Mesendoderm (in vitro differentiated cells): ENCODE results near the gene VPS8.

Experiments used
- DNase-seq: peaks from one replicate; pipeline ENCODE4 v3.0.0; 2013
- H2AK5ac ChIP-seq: 2 replicates; pipeline ENCODE4 v1.6.1; 2013; ENCODE audit warnings: low read length, inconsistent platforms
- H2BK120ac ChIP-seq: 2 replicates; pipeline ENCODE4 v1.6.1; 2013; ENCODE audit warnings: low read depth, mild to moderate bottlenecking, low read length, moderate library complexity, mixed read lengths
- H2BK15ac ChIP-seq: replicated peaks from 2 replicates; pipeline ENCODE4 v1.6.1; 2013; ENCODE audit warnings: low read depth, mild to moderate bottlenecking, moderate library complexity
- H2BK5ac ChIP-seq: 2 replicates; pipeline ENCODE4 v1.6.1; 2013; ENCODE audit warnings: low read length, inconsistent platforms
- H3K18ac ChIP-seq: 2 replicates; pipeline ENCODE4 v1.6.1; 2013; ENCODE audit warnings: mild to moderate bottlenecking, low read length, mixed read lengths
- H3K23ac ChIP-seq: one replicate; pipeline ENCODE4 v1.6.1; 2013; ENCODE audit warnings: low read length
- H3K27ac ChIP-seq: 2 replicates; pipeline ENCODE4 v1.5.1; 2013; ENCODE audit warnings: low read depth, mild to moderate bottlenecking, inconsistent platforms, low read length, moderate library complexity
- H3K27me3 ChIP-seq: 2 replicates; pipeline ENCODE4 v1.6.1; 2013; ENCODE audit warnings: low read length, control low read depth, mild to moderate bottlenecking, inconsistent platforms; ENCODE audit not compliant: insufficient read depth, poor library complexity
- H3K36me3 ChIP-seq: 2 replicates; pipeline ENCODE4 v1.6.1; 2013; ENCODE audit warnings: low read length, inconsistent platforms; ENCODE audit not compliant: control insufficient read depth, insufficient read depth
- H3K4ac ChIP-seq: one replicate; pipeline ENCODE4 v1.6.1; 2013; ENCODE audit warnings: low read depth, mild to moderate bottlenecking, low read length, moderate library complexity
- H3K4me1 ChIP-seq: 2 replicates; pipeline ENCODE4 v1.6.1; 2013; ENCODE audit warnings: low read depth, low read length, inconsistent platforms; ENCODE audit not compliant: control insufficient read depth
- H3K4me2 ChIP-seq: 2 replicates; pipeline ENCODE4 v1.6.1; 2013; ENCODE audit warnings: low read length
- H3K4me3 ChIP-seq: 2 replicates; pipeline ENCODE4 v1.5.1; 2013; ENCODE audit warnings: mild to moderate bottlenecking, low read length
- H3K56ac ChIP-seq: one replicate; pipeline ENCODE4 v1.6.1; 2013; ENCODE audit warnings: low read length
- H3K79me1 ChIP-seq: 2 replicates; pipeline ENCODE4 v1.6.1; 2013; ENCODE audit warnings: low read length, inconsistent platforms
- H3K79me2 ChIP-seq: 2 replicates; pipeline ENCODE4 v1.6.1; 2013; ENCODE audit warnings: mild to moderate bottlenecking, low read length; ENCODE audit not compliant: control insufficient read depth, insufficient read depth
- H3K9ac ChIP-seq: 2 replicates; pipeline ENCODE4 v1.6.1; 2013; ENCODE audit warnings: low read length, inconsistent platforms
- H4K5ac ChIP-seq: one replicate; pipeline ENCODE4 v1.6.1; 2013; ENCODE audit warnings: low read length
- H4K8ac ChIP-seq: one replicate; pipeline ENCODE4 v1.6.1; 2013; ENCODE audit warnings: low read depth, mild to moderate bottlenecking, control low read depth, low read length, moderate library complexity
- WGBS: extraction: QIAGEN DNeasy Blood & Tissue Kit; methylation state at CpG from one replicate; pipeline ENCODE4 v1.1.7; 2013; ENCODE audit warnings: low lambda C conversion rate, missing lambda C conversion rate; ENCODE audit not compliant: insufficient coverage; ENCODE audit errors: extremely low coverage; 5-methylcytosine and 5-hydroxymethylcytosine counted together

The VPS8 gene

GRCh38 chr3:184815046-184815930 lies 3.3 kb downstream of the VPS8 start:
- H3K79me2 ChIP-seq, result peaks cover 3% of the 10 kb centered on the region
- no peaks in the 10 kb centered on the region for H3K4me1 ChIP-seq
- peaks cover 3% of the 10 kb centered on the region for H3K79me1 ChIP-seq
- H3K9ac ChIP-seq, result no peak overlapping the region
- no peaks in the 10 kb centered on the region for H3K27me3 ChIP-seq
- no peak overlapping the region for H3K4me2 ChIP-seq
- H2BK120ac ChIP-seq, result no peak overlapping the region
- no peak overlapping the region for H2BK5ac ChIP-seq
- WGBS, result no CpG with 5 or more reads among the region's 7 CpGs
- no peak overlapping the region for H3K4ac ChIP-seq
- no peak overlapping the region for H3K18ac ChIP-seq
- no peak overlapping the region for H3K27ac ChIP-seq
- H3K23ac ChIP-seq, result no peak overlapping the region
- H3K56ac ChIP-seq, result no peak overlapping the region
- H2BK15ac ChIP-seq, result no peak overlapping the region
- DNase-seq, result no peak
- no peaks in the 10 kb centered on the region for H3K36me3 ChIP-seq
- no peak overlapping the region for H4K5ac ChIP-seq
- H2AK5ac ChIP-seq, result no peak overlapping the region
- no peak overlapping the region for H4K8ac ChIP-seq
- no peak overlapping the region for H3K4me3 ChIP-seq

- H3K18ac ChIP-seq, result no peak overlapping the region
- H3K27me3 ChIP-seq, result no peaks in the 10 kb centered on the region
- H2BK5ac ChIP-seq, result no peak overlapping the region
- no peaks in the 10 kb centered on the region for H3K4me1 ChIP-seq
- H3K4ac ChIP-seq, result no peak overlapping the region
- H3K56ac ChIP-seq, result no peak overlapping the region
- DNase-seq, result no peak
- H2AK5ac ChIP-seq, result no peak overlapping the region
- no peak overlapping the region for H2BK15ac ChIP-seq
- H3K36me3 ChIP-seq, result no peaks in the 10 kb centered on the region
- H4K5ac ChIP-seq, result no peak overlapping the region
- no peak overlapping the region for H3K4me3 ChIP-seq
- H3K79me2 ChIP-seq, result peaks cover 3% of the 10 kb centered on the region
- H4K8ac ChIP-seq, result no peak overlapping the region
- H3K23ac ChIP-seq, result no peak overlapping the region
- no peak overlapping the region for H3K27ac ChIP-seq
- H3K9ac ChIP-seq, result no peak overlapping the region
- H2BK120ac ChIP-seq, result no peak overlapping the region
- no CpG with 5 or more reads among the region's 5 CpGs for WGBS
- H3K4me2 ChIP-seq, result no peak overlapping the region
- peaks cover 3% of the 10 kb centered on the region for H3K79me1 ChIP-seq
Observed at GRCh38 chr3:184816614-184817013, 4.6 kb downstream of the VPS8 start.

GRCh38 chr3:184820525-184820924 lies 8.6 kb downstream of the VPS8 start:
- H2BK5ac ChIP-seq, result no peak overlapping the region
- no peaks in the 10 kb centered on the region for H3K79me2 ChIP-seq
- no peak overlapping the region for H4K5ac ChIP-seq
- H3K23ac ChIP-seq, result no peak overlapping the region
- H3K79me1 ChIP-seq, result no peaks in the 10 kb centered on the region
- no peak overlapping the region for H3K27ac ChIP-seq
- no peak overlapping the region for H3K18ac ChIP-seq
- no peaks in the 10 kb centered on the region for H3K4me1 ChIP-seq
- H3K9ac ChIP-seq, result no peak overlapping the region
- no peak overlapping the region for H3K56ac ChIP-seq
- H3K36me3 ChIP-seq, result no peaks in the 10 kb centered on the region
- H3K27me3 ChIP-seq, result no peaks in the 10 kb centered on the region
- H2BK15ac ChIP-seq, result no peak overlapping the region
- DNase-seq, result no peak
- no peak overlapping the region for H4K8ac ChIP-seq
- no peak overlapping the region for H3K4me2 ChIP-seq
- H3K4me3 ChIP-seq, result no peak overlapping the region
- no peak overlapping the region for H2AK5ac ChIP-seq
- H3K4ac ChIP-seq, result no peak overlapping the region
- H2BK120ac ChIP-seq, result no peak overlapping the region

- H3K18ac ChIP-seq, result no peak overlapping the region
- no peaks in the 10 kb centered on the region for H3K27me3 ChIP-seq
- no peak overlapping the region for H3K4me2 ChIP-seq
- no peaks in the 10 kb centered on the region for H3K4me1 ChIP-seq
- H3K23ac ChIP-seq, result no peak overlapping the region
- H3K4ac ChIP-seq, result no peak overlapping the region
- WGBS, result no CpG with 5 or more reads among the region's 4 CpGs
- H4K5ac ChIP-seq, result no peak overlapping the region
- H3K56ac ChIP-seq, result no peak overlapping the region
- no peak overlapping the region for H2BK5ac ChIP-seq
- no peak for DNase-seq
- no peaks in the 10 kb centered on the region for H3K79me2 ChIP-seq
- no peak overlapping the region for H2BK15ac ChIP-seq
- no peak overlapping the region for H3K27ac ChIP-seq
- no peak overlapping the region for H2BK120ac ChIP-seq
- no peak overlapping the region for H4K8ac ChIP-seq
- H3K36me3 ChIP-seq, result no peaks in the 10 kb centered on the region
- H3K4me3 ChIP-seq, result no peak overlapping the region
- H3K79me1 ChIP-seq, result no peaks in the 10 kb centered on the region
- H3K9ac ChIP-seq, result no peak overlapping the region
- no peak overlapping the region for H2AK5ac ChIP-seq
Observed at GRCh38 chr3:184821034-184821433, 9.1 kb downstream of the VPS8 start.

- no peak overlapping the region for H3K4ac ChIP-seq
- no peaks in the 10 kb centered on the region for H3K4me1 ChIP-seq
- no peak overlapping the region for H2BK120ac ChIP-seq
- H4K8ac ChIP-seq, result no peak overlapping the region
- H4K5ac ChIP-seq, result no peak overlapping the region
- no peaks in the 10 kb centered on the region for H3K79me1 ChIP-seq
- H2BK15ac ChIP-seq, result no peak overlapping the region
- H2AK5ac ChIP-seq, result no peak overlapping the region
- H3K79me2 ChIP-seq, result no peaks in the 10 kb centered on the region
- no peak overlapping the region for H3K4me2 ChIP-seq
- no peak overlapping the region for H3K18ac ChIP-seq
- H3K36me3 ChIP-seq, result no peaks in the 10 kb centered on the region
- H3K56ac ChIP-seq, result no peak overlapping the region
- H3K23ac ChIP-seq, result no peak overlapping the region
- H3K4me3 ChIP-seq, result no peak overlapping the region
- DNase-seq, result no peak
- H3K27me3 ChIP-seq, result no peaks in the 10 kb centered on the region
- H2BK5ac ChIP-seq, result no peak overlapping the region
- no peak overlapping the region for H3K9ac ChIP-seq
- H3K27ac ChIP-seq, result no peak overlapping the region
Observed at GRCh38 chr3:184822081-184822480, 10.1 kb downstream of the VPS8 start.

- H3K23ac ChIP-seq, result no peak overlapping the region
- no peak for DNase-seq
- no peaks in the 10 kb centered on the region for H3K36me3 ChIP-seq
- H3K27ac ChIP-seq, result no peak overlapping the region
- no peaks in the 10 kb centered on the region for H3K79me2 ChIP-seq
- no peaks in the 10 kb centered on the region for H3K27me3 ChIP-seq
- H2BK5ac ChIP-seq, result no peak overlapping the region
- no peak overlapping the region for H4K8ac ChIP-seq
- no peaks in the 10 kb centered on the region for H3K4me1 ChIP-seq
- H3K79me1 ChIP-seq, result no peaks in the 10 kb centered on the region
- no peak overlapping the region for H4K5ac ChIP-seq
- no peak overlapping the region for H2BK120ac ChIP-seq
- H3K4ac ChIP-seq, result no peak overlapping the region
- no peak overlapping the region for H2BK15ac ChIP-seq
- H3K4me2 ChIP-seq, result no peak overlapping the region
- no peak overlapping the region for H3K9ac ChIP-seq
- no peak overlapping the region for H2AK5ac ChIP-seq
- H3K4me3 ChIP-seq, result no peak overlapping the region
- H3K18ac ChIP-seq, result no peak overlapping the region
- no peak overlapping the region for H3K56ac ChIP-seq
- no CpG with 5 or more reads among the region's 1 CpG for WGBS
Observed at GRCh38 chr3:184822654-184823053, 10.7 kb downstream of the VPS8 start.
